Progenitor cell of endocrine pancreas (in vitro differentiated cells): ENCODE measurements around the gene IFIT2. TPM values are rescaled to one million over a fixed set of nuclear protein-coding genes. Genes with fewer than 3 reads are reported as not detected.
A peak's percentile ranks its signal among the peaks of the same experiment; 100 is the strongest.

Experiments used
- DNase-seq: peaks from one replicate; pipeline ENCODE4 v3.0.0; 2021; ENCODE audit warnings: low spot score; ENCODE audit not compliant: unreplicated experiment
- H3K27ac Mint-ChIP-seq: 2 replicates; pipeline ENCODE4 v1.8.0; 2021; ENCODE audit warnings: mild to moderate bottlenecking, moderate library complexity, mixed read lengths
- H3K27me3 Mint-ChIP-seq: 2 replicates; pipeline ENCODE4 v1.8.0; 2021; ENCODE audit warnings: mixed read lengths
- H3K36me3 Mint-ChIP-seq: 2 replicates; pipeline ENCODE4 v1.8.0; 2022; ENCODE audit warnings: mixed read lengths; ENCODE audit not compliant: insufficient read depth
- H3K4me1 Mint-ChIP-seq: 2 replicates; pipeline ENCODE4 v1.8.0; 2021; ENCODE audit warnings: low read depth, mixed read lengths
- H3K4me3 Mint-ChIP-seq: 2 replicates; pipeline ENCODE4 v1.8.0; 2021; ENCODE audit warnings: low read depth, mild to moderate bottlenecking, moderate library complexity, mixed read lengths
- H3K9me3 Mint-ChIP-seq: 2 replicates; pipeline ENCODE4 v1.8.0; 2021; ENCODE audit warnings: low read depth, mixed read lengths
- CTCF ChIP-seq: fragments of 200-600 bp; sonication (generic); IDR thresholded peaks from one replicate; pipeline ENCODE4 v1.5.0; 2021; ENCODE audit warnings: antibody characterized with exemption, mild to moderate bottlenecking; ENCODE audit not compliant: unreplicated experiment
- total RNA-seq: library from RNA; stranded (reverse); gene quantifications from 2 replicates; pipeline ENCODE4 v1.2.1, GENCODE V29; 2021

The IFIT2 gene
- total RNA-seq, 1 donor from 2014 or later: not detected

DNA sequence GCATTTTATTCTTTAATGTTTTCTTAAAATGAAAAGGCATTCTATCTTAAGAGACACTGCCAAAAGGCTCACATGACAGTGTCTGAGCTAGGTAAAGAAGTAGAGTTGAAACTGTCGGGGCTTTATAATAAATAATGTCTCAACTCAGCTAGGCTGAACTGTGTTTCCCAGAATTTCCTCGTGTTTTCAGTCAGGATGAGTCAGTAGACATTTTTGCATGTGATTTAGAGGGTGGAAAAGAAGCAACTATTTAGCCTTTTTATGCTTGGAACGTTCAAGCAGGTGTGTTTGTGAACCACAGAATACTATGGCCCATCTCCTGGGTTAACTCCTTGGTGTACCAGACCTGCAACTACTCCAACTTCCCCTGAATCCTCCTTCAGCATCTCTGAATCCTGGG is 26.9 kb upstream of the IFIT2 start:
- DNase-seq: no peak
- no peak for TF ChIP-seq CTCF
- H3K36me3 Mint-ChIP-seq: no peaks in the 10 kb centered on the region
- H3K27me3 Mint-ChIP-seq: peaks cover 7% of the 10 kb centered on the region
- no peak overlapping the region for H3K4me3 Mint-ChIP-seq
- no peak overlapping the region for H3K27ac Mint-ChIP-seq
- H3K9me3 Mint-ChIP-seq: peaks cover 3% of the 10 kb centered on the region
- H3K4me1 Mint-ChIP-seq: peaks cover 11% of the 10 kb centered on the region

DNA sequence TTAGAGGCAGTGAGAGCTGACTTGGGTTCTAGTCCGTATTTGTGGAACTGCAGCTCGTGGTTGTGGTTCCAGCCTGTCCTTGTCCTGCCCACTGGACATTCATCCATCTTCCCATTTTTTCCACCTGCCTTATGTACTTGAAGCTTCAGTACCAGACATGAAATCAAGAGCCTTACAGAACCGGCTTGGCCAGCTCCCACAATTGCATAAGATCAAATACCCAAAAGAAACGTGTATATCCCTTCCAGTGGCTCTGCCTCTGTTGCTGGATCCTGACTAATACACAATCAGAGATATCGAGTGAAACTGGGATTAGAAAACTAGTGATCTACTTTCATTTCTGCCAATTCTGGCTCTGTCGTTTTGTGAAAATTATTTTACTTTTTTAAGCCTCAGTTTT is 26.5 kb upstream of the IFIT2 start:
- Mint-ChIP-seq H3K27ac (no peak overlapping the region), H3K4me1 (peaks cover 11% of the 10 kb centered on the region), H3K27me3 (peaks cover 7% of the 10 kb centered on the region), H3K4me3 (no peak overlapping the region), H3K36me3 (no peaks in the 10 kb centered on the region), H3K9me3 (peaks cover 3% of the 10 kb centered on the region)
- no peak for TF ChIP-seq CTCF
- DNase-seq: no peak

- Mint-ChIP-seq H3K4me3 (no peak overlapping the region), H3K9me3 (no peaks in the 10 kb centered on the region), H3K36me3 (no peaks in the 10 kb centered on the region), H3K27me3 (peaks cover 7% of the 10 kb centered on the region), H3K27ac (peak overlapping the region; percentile 85), H3K4me1 (peaks cover 6% of the 10 kb centered on the region)
- no peak for TF ChIP-seq CTCF
- no peak for DNase-seq
Measured at GRCh38 chr10:89278034-89278535, 23.8 kb upstream of the IFIT2 start.

- Mint-ChIP-seq H3K4me1 (peaks cover 12% of the 10 kb centered on the region), H3K27ac (no peak overlapping the region)
Measured at GRCh38 chr10:89278900-89279392, 22.9 kb upstream of the IFIT2 start.

GRCh38 chr10:89279421-89279869 is 22.4 kb upstream of the IFIT2 start:
- peaks cover 14% of the 10 kb centered on the region for H3K4me1 Mint-ChIP-seq

More at GRCh38 chr10:89278900-89279392, 22.9 kb upstream of the IFIT2 start:
- Mint-ChIP-seq H3K9me3 (no peaks in the 10 kb centered on the region), H3K36me3 (no peaks in the 10 kb centered on the region), H3K27me3 (peaks cover 4% of the 10 kb centered on the region), H3K4me3 (no peak overlapping the region)
- TF ChIP-seq CTCF: no peak
- DNase-seq: no peak

More at GRCh38 chr10:89279421-89279869, 22.4 kb upstream of the IFIT2 start:
- no peak overlapping the region for H3K4me3 Mint-ChIP-seq
- no peaks in the 10 kb centered on the region for H3K9me3 Mint-ChIP-seq
- DNase-seq: no peak
- peaks cover 4% of the 10 kb centered on the region for H3K27me3 Mint-ChIP-seq
- TF ChIP-seq CTCF: no peak
- H3K36me3 Mint-ChIP-seq: no peaks in the 10 kb centered on the region
- no peak overlapping the region for H3K27ac Mint-ChIP-seq
